Muscle of leg (tissue), 11 donors: ENCODE data around the gene KIAA1755. TPM values are rescaled to one million over a fixed set of nuclear protein-coding genes. Genes with fewer than 3 reads are reported as not detected.

ENCODE experiments used
- DNase-seq: peaks from one replicate; pipeline ENCODE4 v3.0.0; 2013
- H3K27ac ChIP-seq: one replicate; pipeline ENCODE4 v1.5.1; 2013; ENCODE audit warnings: mild to moderate bottlenecking, low read length, control low read depth
- H3K27me3 ChIP-seq: one replicate; pipeline ENCODE4 v1.6.1; 2013; ENCODE audit warnings: low read length; ENCODE audit not compliant: control insufficient read depth, insufficient read depth
- H3K36me3 ChIP-seq: one replicate; pipeline ENCODE4 v1.6.1; 2013; ENCODE audit warnings: low read length; ENCODE audit not compliant: control insufficient read depth, insufficient read depth
- H3K4me1 ChIP-seq: one replicate; pipeline ENCODE4 v1.6.1; 2013; ENCODE audit warnings: low read length; ENCODE audit not compliant: control insufficient read depth, insufficient read depth
- H3K4me3 ChIP-seq: one replicate; pipeline ENCODE4 v1.5.1; 2013; ENCODE audit warnings: low read length, control low read depth
- H3K9me3 ChIP-seq: replicated peaks from 2 replicates; pipeline ENCODE4 v1.6.1; 2013; ENCODE audit warnings: low read depth, low read length; ENCODE audit not compliant: control insufficient read depth
- WGBS: methylation state at CpG from one replicate; pipeline ENCODE4 v1.1.5; 2013; ENCODE audit warnings: missing lambda C conversion rate; ENCODE audit not compliant: insufficient coverage; 5-methylcytosine and 5-hydroxymethylcytosine counted together
- polyA plus RNA-seq, 8 donors: library from polyadenylated mRNA; unstranded; fragments of 120-200 nt; gene quantifications; one replicate each; pipeline versions ENCODE4 v1.2.1 to v1.2.3, GENCODE V29; 2013; ENCODE audit warnings: inconsistent platforms in 1 of 8, low replicate concordance in 1 of 8; ENCODE audit not compliant: insufficient read length in 8 of 8, insufficient read depth in 1 of 8
- total RNA-seq: library from RNA; stranded (reverse); fragments of 120-200 nt; gene quantifications from one replicate; pipeline ENCODE4 v1.2.4, GENCODE V29; 2013

KIAA1755 gene
- total and polyA plus RNA-seq, 9 donors: 5.0 to 19.6 (median 9.7) TPM

GRCh38 chr20:38227420-38228360 is 32.8 kb downstream of the KIAA1755 start:
- H3K27ac ChIP-seq: no peak overlapping the region
- no peaks in the 10 kb centered on the region for H3K36me3 ChIP-seq
- peaks cover 5% of the 10 kb centered on the region for H3K4me1 ChIP-seq
- no peak for DNase-seq
- H3K9me3 ChIP-seq: no peaks in the 10 kb centered on the region
- no peaks in the 10 kb centered on the region for H3K27me3 ChIP-seq
- no peak overlapping the region for H3K4me3 ChIP-seq
- WGBS: 84% methylated on average over 6 of the region's 11 CpGs

- H3K4me1 ChIP-seq: no peaks in the 10 kb centered on the region
- 47% methylated on average over 5 of the region's 6 CpGs for whole genome bisulfite sequencing
- no peaks in the 10 kb centered on the region for H3K27me3 ChIP-seq
These were observed 34.0 kb downstream of the KIAA1755 start for GRCh38 chr20:38226553-38226952.

GRCh38 chr20:38225900-38226263 is 34.7 kb downstream of the KIAA1755 start:
- no peak overlapping the region for H3K27ac ChIP-seq
- H3K36me3 ChIP-seq: no peaks in the 10 kb centered on the region
- 29% methylated on average over 1 of the region's 2 CpGs for WGBS
- no peaks in the 10 kb centered on the region for H3K9me3 ChIP-seq
- no peak overlapping the region for H3K4me3 ChIP-seq
- H3K4me1 ChIP-seq: peaks cover 2% of the 10 kb centered on the region
- H3K27me3 ChIP-seq: no peaks in the 10 kb centered on the region
- DNase-seq: no peak

More at GRCh38 chr20:38226553-38226952, 34.0 kb downstream of the KIAA1755 start:
- Histone ChIP-seq H3K9me3 (no peaks in the 10 kb centered on the region), H3K27ac (no peak overlapping the region), H3K36me3 (no peaks in the 10 kb centered on the region), H3K4me3 (no peak overlapping the region)
- DNase-seq: no peak

- 86% methylated on average over 4 of the region's 8 CpGs for WGBS
- H3K4me1 ChIP-seq: peaks cover 4% of the 10 kb centered on the region
- H3K9me3 ChIP-seq: no peaks in the 10 kb centered on the region
- no peak for DNase-seq
- no peak overlapping the region for H3K4me3 ChIP-seq
- no peaks in the 10 kb centered on the region for H3K27me3 ChIP-seq
- H3K36me3 ChIP-seq: no peaks in the 10 kb centered on the region
- H3K27ac ChIP-seq: no peak overlapping the region
These were observed 35.2 kb downstream of the KIAA1755 start for GRCh38 chr20:38225240-38225899.

- Histone ChIP-seq H3K4me1 (peaks cover 4% of the 10 kb centered on the region), H3K27me3 (no peaks in the 10 kb centered on the region), H3K4me3 (no peak overlapping the region), H3K36me3 (no peaks in the 10 kb centered on the region), H3K27ac (no peak overlapping the region), H3K9me3 (no peaks in the 10 kb centered on the region)
- WGBS: 100% methylated on average over 5 of the region's 10 CpGs
- DNase-seq: no peak
These were observed 36.0 kb downstream of the KIAA1755 start for GRCh38 chr20:38224531-38224930.

GRCh38 chr20:38223743-38224100 is 36.8 kb downstream of the KIAA1755 start:
- Histone ChIP-seq H3K27me3 (no peaks in the 10 kb centered on the region), H3K4me3 (no peak overlapping the region), H3K4me1 (peaks cover 4% of the 10 kb centered on the region), H3K27ac (no peak overlapping the region), H3K9me3 (no peaks in the 10 kb centered on the region), H3K36me3 (no peaks in the 10 kb centered on the region)
- 100% methylated on average over 1 of the region's 3 CpGs for WGBS
- DNase-seq: no peak

GRCh38 chr20:38222923-38223742 is 37.4 kb downstream of the KIAA1755 start:
- no peak overlapping the region for H3K4me3 ChIP-seq
- no peaks in the 10 kb centered on the region for H3K27me3 ChIP-seq
- peaks cover 4% of the 10 kb centered on the region for H3K4me1 ChIP-seq
- H3K27ac ChIP-seq: no peak overlapping the region
- H3K36me3 ChIP-seq: no peaks in the 10 kb centered on the region
- H3K9me3 ChIP-seq: no peaks in the 10 kb centered on the region
- WGBS: 69% methylated on average over 3 of the region's 7 CpGs
- DNase-seq: no peak

GRCh38 chr20:38222231-38222922 is 38.2 kb downstream of the KIAA1755 start:
- 61% methylated on average over 12 of the region's 12 CpGs for WGBS
- H3K36me3 ChIP-seq: no peaks in the 10 kb centered on the region
- peak; percentile 50 for DNase-seq

GRCh38 chr20:38221119-38221589 is 39.4 kb downstream of the KIAA1755 start:
- WGBS: 5% methylated on average over 10 of the region's 11 CpGs
- peaks cover 4% of the 10 kb centered on the region for H3K4me1 ChIP-seq
- H3K27me3 ChIP-seq: no peaks in the 10 kb centered on the region
- H3K36me3 ChIP-seq: no peaks in the 10 kb centered on the region
- no peak overlapping the region for H3K4me3 ChIP-seq
- no peak overlapping the region for H3K27ac ChIP-seq
- no peaks in the 10 kb centered on the region for H3K9me3 ChIP-seq
- peak; percentile 58 for DNase-seq

More at GRCh38 chr20:38222231-38222922, 38.2 kb downstream of the KIAA1755 start:
- Histone ChIP-seq H3K27ac (no peak overlapping the region), H3K27me3 (no peaks in the 10 kb centered on the region), H3K4me1 (peaks cover 4% of the 10 kb centered on the region), H3K4me3 (no peak overlapping the region), H3K9me3 (no peaks in the 10 kb centered on the region)
